Vagina (tissue), 2 donors: ENCODE measurements around the gene OR6C70. TPM values are rescaled to one million over a fixed set of nuclear protein-coding genes. Genes with fewer than 3 reads are reported as not detected.

Source experiments
- DNase-seq, 2 donors: peaks; one replicate each; pipeline ENCODE4 v3.0.0-alpha.2; 2017; ENCODE audit errors: extremely low spot score in 2 of 2
- H3K27ac ChIP-seq: fragments of 200-600 bp; sonication (generic); one replicate; pipeline ENCODE4 v1.5.1; 2019
- H3K27me3 ChIP-seq: fragments of 200-600 bp; sonication (generic); one replicate; pipeline ENCODE4 v1.5.1; 2019
- H3K36me3 ChIP-seq, 2 donors: fragments of 200-600 bp; sonication (generic); one replicate each; pipeline ENCODE4 v1.5.1; 2017 to 2019
- H3K4me1 ChIP-seq: fragments of 200-600 bp; sonication (generic); one replicate; pipeline ENCODE4 v1.5.1; 2019
- H3K4me3 ChIP-seq, 2 donors: fragments of 200-600 bp; sonication (generic); 1 replicate in 1 of 2; 2 replicates in 1 of 2; pipeline ENCODE4 v1.5.1; 2016 to 2019
- H3K9me3 ChIP-seq: fragments of 200-600 bp; sonication (generic); one replicate; pipeline ENCODE4 v1.5.1; 2019
- POLR2A ChIP-seq, 2 donors: fragments of 450-650 bp; IDR thresholded peaks; one replicate each; pipeline ENCODE4 v1.6.1; 2017; ENCODE audit warnings: antibody characterized with exemption in 2 of 2, mild to moderate bottlenecking in 2 of 2, moderate library complexity in 2 of 2
- POLR2AphosphoS5 ChIP-seq, 2 donors: sonication (generic); formaldehyde crosslinking; IDR thresholded peaks; one replicate each; pipeline ENCODE4 v1.9.0; 2017; ENCODE audit warnings: antibody characterized with exemption in 2 of 2, mild to moderate bottlenecking in 2 of 2, low read depth in 1 of 2; ENCODE audit not compliant: insufficient read depth in 1 of 2
- intact Hi-C: fragments of 100-400 bp; cut with DNase I; formaldehyde crosslinking; loops from one replicate; pipeline ENCODE4 v1.15.1; 2023
- total RNA-seq: library from RNA; depleted of rRNA; stranded (reverse); fragments of >200 nt; gene quantifications from one replicate; pipeline ENCODE4 v1.2.3, GENCODE V29; 2016
- TF ChIP-seq, protein P1 (sequence below), 3 experiments: fragments of 450-650 bp in 2 of 3; fragments of 200-600 bp in 1 of 3; sonication (generic) in 1 of 3; IDR thresholded peaks; one replicate each; pipeline ENCODE4 v1.5.1; 2017 to 2019; ENCODE audit warnings: antibody characterized with exemption in 3 of 3, mild to moderate bottlenecking in 2 of 3, moderate library complexity in 2 of 3

The OR6C70 gene
- total RNA-seq, result not detected

DNA sequence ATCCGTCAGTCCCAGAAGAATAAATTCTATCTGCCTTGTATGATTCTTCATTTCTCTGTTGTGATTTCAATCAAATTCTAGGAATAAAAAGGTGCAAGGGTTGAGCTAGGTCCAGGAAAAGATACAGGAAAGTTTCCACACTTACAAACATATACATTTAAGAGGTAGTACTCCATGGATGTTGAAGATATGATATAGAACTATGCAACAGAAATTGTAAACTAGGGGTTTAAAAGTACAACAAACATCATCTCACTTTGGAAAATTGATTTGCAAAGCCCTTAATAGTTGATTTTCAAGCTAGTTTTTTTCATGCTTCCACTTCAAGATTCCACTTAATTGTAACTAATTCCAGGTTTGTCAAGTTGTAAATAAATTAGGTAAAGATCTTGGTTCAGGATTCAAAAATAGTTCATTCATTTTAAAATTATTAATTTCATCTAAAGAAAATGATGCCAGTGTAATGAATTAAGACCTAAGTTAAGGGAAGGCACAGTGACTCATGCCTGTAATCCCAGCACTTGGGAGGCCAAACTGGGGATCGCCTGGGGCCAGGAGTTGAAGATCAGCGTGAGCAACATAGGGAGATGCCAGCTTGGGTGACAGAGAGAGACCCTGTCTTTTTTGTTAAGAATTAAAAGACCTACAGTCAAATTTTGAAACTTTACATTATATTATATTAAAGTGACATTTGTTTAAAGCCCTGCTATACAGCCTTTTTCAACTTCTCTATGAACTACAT, at the start of gene OR6C70:
OR6C70 (minus strand) TSS at position 51 of the 742 bp plus-strand sequence; CDS start at position 51, 0 bp downstream.
- H3K4me3 ChIP-seq, result no peak within 1 kb of the TSS
- no peak within 1 kb of the TSS for H3K27ac ChIP-seq
- no peak for DNase-seq
- H3K4me1 ChIP-seq, result no peaks in the 10 kb centered on the region
- no peaks in the 10 kb centered on the region for H3K9me3 ChIP-seq
- TF ChIP-seq, protein P1, sequence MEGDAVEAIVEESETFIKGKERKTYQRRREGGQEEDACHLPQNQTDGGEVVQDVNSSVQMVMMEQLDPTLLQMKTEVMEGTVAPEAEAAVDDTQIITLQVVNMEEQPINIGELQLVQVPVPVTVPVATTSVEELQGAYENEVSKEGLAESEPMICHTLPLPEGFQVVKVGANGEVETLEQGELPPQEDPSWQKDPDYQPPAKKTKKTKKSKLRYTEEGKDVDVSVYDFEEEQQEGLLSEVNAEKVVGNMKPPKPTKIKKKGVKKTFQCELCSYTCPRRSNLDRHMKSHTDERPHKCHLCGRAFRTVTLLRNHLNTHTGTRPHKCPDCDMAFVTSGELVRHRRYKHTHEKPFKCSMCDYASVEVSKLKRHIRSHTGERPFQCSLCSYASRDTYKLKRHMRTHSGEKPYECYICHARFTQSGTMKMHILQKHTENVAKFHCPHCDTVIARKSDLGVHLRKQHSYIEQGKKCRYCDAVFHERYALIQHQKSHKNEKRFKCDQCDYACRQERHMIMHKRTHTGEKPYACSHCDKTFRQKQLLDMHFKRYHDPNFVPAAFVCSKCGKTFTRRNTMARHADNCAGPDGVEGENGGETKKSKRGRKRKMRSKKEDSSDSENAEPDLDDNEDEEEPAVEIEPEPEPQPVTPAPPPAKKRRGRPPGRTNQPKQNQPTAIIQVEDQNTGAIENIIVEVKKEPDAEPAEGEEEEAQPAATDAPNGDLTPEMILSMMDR (IDR thresholded peaks at IDR 0.05), result no peak
- TF ChIP-seq POLR2AphosphoS5 (IDR thresholded peaks at IDR 0.05; ENCODE audit: insufficient read depth in 1 of 2, low read depth in 1 of 2), result no peak
- TF ChIP-seq POLR2A (IDR thresholded peaks at IDR 0.05), result no peak
- no peaks in the 10 kb centered on the region for H3K27me3 ChIP-seq
- H3K36me3 ChIP-seq, result no peaks in the 10 kb centered on the region
- intact Hi-C loops, result no loop called here

DNA sequence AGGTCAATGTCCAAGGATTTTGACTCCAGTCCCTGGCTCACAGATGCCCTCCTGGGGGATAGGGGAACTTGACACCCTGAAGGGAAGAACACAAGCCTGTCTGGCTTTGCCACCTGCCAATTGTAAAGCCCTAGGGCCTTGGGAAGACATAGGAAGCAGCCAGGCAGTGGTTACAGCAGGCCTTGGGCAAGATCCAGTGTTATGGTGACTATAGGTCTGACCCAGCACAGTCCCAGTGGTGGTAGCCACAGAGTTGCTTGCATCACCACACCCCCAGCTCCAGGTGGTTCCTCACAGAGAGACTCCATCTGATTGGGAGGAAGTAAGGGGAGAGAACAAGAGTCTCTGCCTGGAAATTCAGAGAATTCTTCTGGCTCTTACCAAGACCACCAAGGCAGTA, 46.5 kb upstream of the OR6C70 start:
- H3K36me3 ChIP-seq, result no peaks in the 10 kb centered on the region
- no peak for DNase-seq
- no peak overlapping the region for H3K27ac ChIP-seq
- intact Hi-C loops, result no loop called here
- H3K27me3 ChIP-seq, result no peaks in the 10 kb centered on the region
- TF ChIP-seq POLR2A (IDR thresholded peaks at IDR 0.05) (no peak), POLR2AphosphoS5 (IDR thresholded peaks at IDR 0.05; ENCODE audit: insufficient read depth in 1 of 2, low read depth in 1 of 2) (no peak)
- TF ChIP-seq, protein P1 (IDR thresholded peaks at IDR 0.05), result no peak
- H3K4me1 ChIP-seq, result no peaks in the 10 kb centered on the region
- H3K4me3 ChIP-seq, result no peak overlapping the region
- H3K9me3 ChIP-seq, result no peaks in the 10 kb centered on the region

DNA sequence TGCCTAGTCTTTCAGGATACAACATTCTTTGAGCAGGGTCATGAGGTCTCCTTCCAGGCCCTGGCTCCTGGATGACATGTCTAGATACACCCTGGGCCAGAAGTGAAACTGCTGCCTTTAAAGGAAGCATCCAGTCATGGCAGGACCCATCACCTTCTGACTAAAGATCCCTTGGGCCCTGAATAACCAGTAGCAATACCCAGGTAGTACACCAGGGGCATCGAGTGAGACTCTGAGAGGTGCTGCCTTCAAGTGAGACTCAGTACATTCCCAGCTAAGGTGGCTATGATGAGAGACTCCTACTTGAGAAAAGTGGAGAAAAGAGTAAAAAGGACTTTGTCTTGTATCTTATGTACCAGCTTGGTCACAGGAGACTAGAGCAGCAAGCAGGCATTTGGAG, 45.8 kb upstream of the OR6C70 start:
- no peaks in the 10 kb centered on the region for H3K4me1 ChIP-seq
- TF ChIP-seq POLR2A (IDR thresholded peaks at IDR 0.05) (no peak), POLR2AphosphoS5 (IDR thresholded peaks at IDR 0.05; ENCODE audit: insufficient read depth in 1 of 2, low read depth in 1 of 2) (no peak)
- TF ChIP-seq, protein P1 (IDR thresholded peaks at IDR 0.05), result no peak

DNA sequence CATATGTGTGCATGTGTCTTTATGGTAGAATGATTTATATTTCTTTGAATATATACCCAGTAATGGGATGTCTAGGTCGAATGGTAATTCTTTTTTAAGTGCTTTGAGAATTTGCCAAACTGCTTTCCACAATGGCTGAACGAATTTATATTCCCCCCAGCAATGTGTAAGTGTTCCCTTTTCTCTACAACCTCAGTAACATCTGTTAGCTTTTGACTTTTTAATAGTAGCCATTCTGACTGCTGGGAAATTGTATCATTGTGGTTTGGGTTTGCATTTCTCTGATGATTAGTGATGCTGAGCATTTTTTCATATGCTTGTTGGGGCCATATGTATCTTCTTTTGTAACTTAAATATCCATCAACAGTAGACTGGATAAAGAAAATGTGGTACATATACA, 31.7 kb upstream of the OR6C70 start:
- DNase-seq, result no peak
- Histone ChIP-seq H3K27ac (no peak overlapping the region), H3K9me3 (no peaks in the 10 kb centered on the region), H3K4me3 (no peak overlapping the region), H3K27me3 (no peaks in the 10 kb centered on the region), H3K4me1 (no peaks in the 10 kb centered on the region), H3K36me3 (no peaks in the 10 kb centered on the region)
- TF ChIP-seq POLR2A (IDR thresholded peaks at IDR 0.05) (no peak), POLR2AphosphoS5 (IDR thresholded peaks at IDR 0.05; ENCODE audit: insufficient read depth in 1 of 2, low read depth in 1 of 2) (no peak)
- TF ChIP-seq, protein P1 (IDR thresholded peaks at IDR 0.05), result no peak
- intact Hi-C loops, result no loop called here

More for the DNA sequence above, 45.8 kb upstream of the OR6C70 start:
- Histone ChIP-seq H3K4me3 (no peak overlapping the region), H3K27me3 (no peaks in the 10 kb centered on the region), H3K36me3 (no peaks in the 10 kb centered on the region), H3K9me3 (no peaks in the 10 kb centered on the region), H3K27ac (no peak overlapping the region)
- DNase-seq, result no peak
- intact Hi-C loops, result no loop called here

DNA sequence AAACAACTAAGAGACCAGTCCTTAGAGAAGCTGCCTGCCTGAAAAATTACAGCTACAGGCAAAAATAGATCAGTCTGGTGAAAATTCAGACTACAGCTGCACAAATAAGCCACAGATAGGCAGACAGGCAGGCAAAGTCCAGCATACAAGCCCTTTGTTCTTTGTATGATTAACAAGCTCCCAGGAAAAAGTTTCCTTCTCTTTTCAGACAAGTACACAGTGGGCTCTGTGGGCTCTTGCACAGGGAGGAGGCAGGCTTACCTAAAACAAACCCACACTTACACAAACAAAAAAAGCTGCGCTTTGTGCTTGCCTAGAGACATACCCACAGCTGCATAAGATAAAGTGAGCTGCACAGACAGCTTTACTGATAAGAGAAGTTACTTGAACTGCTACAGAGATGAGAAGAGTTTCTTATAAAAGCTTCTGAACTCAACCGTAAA, 29.9 kb upstream of the OR6C70 start:
- Histone ChIP-seq H3K4me1 (no peaks in the 10 kb centered on the region), H3K9me3 (no peaks in the 10 kb centered on the region), H3K36me3 (no peaks in the 10 kb centered on the region), H3K4me3 (no peak overlapping the region), H3K27ac (no peak overlapping the region), H3K27me3 (no peaks in the 10 kb centered on the region)
- TF ChIP-seq, protein P1 (IDR thresholded peaks at IDR 0.05), result no peak
- no peak for TF ChIP-seq POLR2A (IDR thresholded peaks at IDR 0.05)
- no peak for TF ChIP-seq POLR2AphosphoS5 (IDR thresholded peaks at IDR 0.05; ENCODE audit: insufficient read depth in 1 of 2, low read depth in 1 of 2)
- intact Hi-C loops, result no loop called here
- DNase-seq, result no peak
